ENCODE measurements around the gene AGFG1. TPM values are rescaled to one million over a fixed set of nuclear protein-coding genes. Genes with fewer than 3 reads are reported as not detected.

The AGFG1 gene
- total RNA-seq, 1 donor from 2014 or later, result 25.5 TPM

GRCh38 chr2:227466887-227467600, 4.9 kb upstream of the AGFG1 start:
- H3K27ac ChIP-seq, result peak overlapping the region; percentile 78 to 84

DNA sequence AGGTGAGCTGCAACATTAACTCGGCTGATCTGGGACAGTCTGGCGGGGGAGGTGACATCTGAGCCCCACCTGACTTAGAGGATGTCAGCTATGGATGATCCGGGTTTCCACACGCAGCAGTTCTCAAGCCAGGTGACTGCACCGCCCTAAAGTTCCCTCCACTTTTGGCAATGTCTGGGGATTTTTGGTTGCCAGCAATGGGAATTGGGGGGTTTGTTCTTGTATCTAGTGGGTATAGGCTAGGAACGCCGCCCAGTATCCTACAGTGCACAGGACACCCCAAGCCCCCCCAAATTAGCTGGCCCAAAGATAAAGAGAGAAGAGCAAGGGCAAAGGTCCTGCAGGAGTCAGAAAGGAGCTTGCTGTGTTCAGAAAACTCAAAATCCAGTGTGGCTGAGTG, 544 bp upstream of the AGFG1 start:
- TF ChIP-seq CTCF (IDR thresholded peaks at IDR 0.05), result no peak
- no peak overlapping the region for H3K4me3 ChIP-seq
- H3K27ac ChIP-seq, result peak overlapping the region in 1 of 2 donors; percentile 92
- intact Hi-C loops (cut with DNase I), result loop anchor here (5.0 to 10.0 kb wide), 2 partner anchors 46 to 403 kb away; partner anchors contain the start of gene DAW1
- peaks cover 0 to 3% of the 10 kb centered on the region in 2 donors for H3K36me3 ChIP-seq
- H3K4me1 ChIP-seq, result peaks cover 3 to 27% of the 10 kb centered on the region in 2 donors
- H3K9me3 ChIP-seq, result no peaks in the 10 kb centered on the region
- DNase-seq (ENCODE audit: low spot score in 2 of 2), result no peak
- H3K27me3 ChIP-seq, result no peaks in the 10 kb centered on the region

More at GRCh38 chr2:227466887-227467600, 4.9 kb upstream of the AGFG1 start:
- TF ChIP-seq CTCF (IDR thresholded peaks at IDR 0.05), result no peak
- no peaks in the 10 kb centered on the region for H3K27me3 ChIP-seq
- peaks cover 3 to 12% of the 10 kb centered on the region in 2 donors for H3K4me1 ChIP-seq
- no peak overlapping the region for H3K4me3 ChIP-seq
- intact Hi-C loops (cut with DNase I), result no loop called here
- H3K9me3 ChIP-seq, result no peaks in the 10 kb centered on the region
- no peak for DNase-seq (ENCODE audit: low spot score in 2 of 2)
- H3K36me3 ChIP-seq, result no peaks in the 10 kb centered on the region

DNA sequence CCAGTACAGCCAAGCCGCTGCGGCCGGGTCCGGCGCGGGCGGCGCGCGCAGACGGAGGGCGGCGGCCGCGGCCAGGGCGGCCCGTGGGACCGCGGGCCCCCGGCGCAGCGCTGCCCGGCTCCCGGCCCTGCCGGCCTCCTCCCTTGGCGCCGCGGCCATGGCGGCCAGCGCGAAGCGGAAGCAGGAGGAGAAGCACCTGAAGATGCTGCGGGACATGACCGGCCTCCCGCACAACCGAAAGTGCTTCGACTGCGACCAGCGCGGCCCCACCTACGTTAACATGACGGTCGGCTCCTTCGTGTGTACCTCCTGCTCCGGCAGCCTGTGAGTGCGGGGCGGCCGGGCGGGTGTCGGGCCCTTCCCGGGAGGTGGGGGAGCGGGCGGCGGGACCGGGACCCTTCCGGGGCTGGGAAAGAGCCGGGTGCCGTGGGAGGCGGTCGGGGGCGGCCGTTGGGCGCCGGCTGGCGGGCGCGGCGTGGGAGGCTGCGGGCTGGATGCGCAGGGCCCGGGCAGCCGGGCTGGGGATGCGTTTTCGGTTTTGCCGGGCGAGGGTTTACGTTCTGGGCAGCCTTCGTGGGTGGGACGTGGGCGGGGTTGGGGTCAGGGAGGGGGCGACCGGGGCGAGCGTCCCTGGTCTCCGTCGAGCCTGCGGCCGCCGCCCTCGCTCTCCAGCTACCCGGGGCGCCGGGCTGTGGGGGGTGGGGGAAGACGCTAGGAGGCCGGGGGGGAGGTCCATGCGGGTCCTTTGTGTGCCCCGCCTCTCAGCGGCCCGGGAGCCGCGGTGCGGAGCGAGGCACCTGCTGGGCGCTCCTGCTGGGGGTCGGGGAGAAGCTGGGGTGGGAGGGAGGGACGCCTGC, 537 bp downstream of the AGFG1 start:
- intact Hi-C loops (cut with DNase I), result loop anchor here (1.0 to 10.0 kb wide), 4 partner anchors 45 to 402 kb away; partner anchors contain the start of gene DAW1
- peak in 1 of 2 donors; percentile 67 for DNase-seq (ENCODE audit: low spot score in 2 of 2)
- Histone ChIP-seq H3K4me3 (peak overlapping the region; percentile 95 to 97), H3K27me3 (no peaks in the 10 kb centered on the region), H3K27ac (peak overlapping the region; percentile 92 to 97), H3K9me3 (no peaks in the 10 kb centered on the region), H3K36me3 (peaks cover 0 to 3% of the 10 kb centered on the region in 2 donors), H3K4me1 (peaks cover 0 to 23% of the 10 kb centered on the region in 2 donors)
- TF ChIP-seq CTCF (IDR thresholded peaks at IDR 0.05), result no peak

DNA sequence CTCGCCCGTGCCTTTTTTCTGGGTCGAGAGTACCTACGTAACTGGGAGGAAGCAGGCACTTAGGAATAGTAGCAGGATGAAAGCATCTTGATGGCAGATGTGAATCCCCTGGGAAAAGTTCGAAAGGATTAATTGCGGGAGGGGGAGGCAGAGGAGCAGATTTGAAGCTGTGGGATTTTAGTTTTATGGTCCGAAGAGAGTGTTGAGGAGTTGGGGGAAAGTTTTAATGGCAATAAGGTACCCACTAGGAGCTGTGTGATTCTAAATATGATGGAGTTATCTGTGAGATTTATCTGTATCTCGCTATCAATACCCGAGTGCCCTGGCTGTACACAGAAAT, 1.1 kb downstream of the AGFG1 start:
- peak overlapping the region; percentile 92 to 97 for H3K27ac ChIP-seq
- intact Hi-C loops (cut with DNase I), result loop anchor here (2.0 to 10.0 kb wide), 3 partner anchors 44 to 402 kb away; partner anchors contain the start of gene DAW1

More for the DNA sequence above, 1.1 kb downstream of the AGFG1 start:
- no peak for DNase-seq (ENCODE audit: low spot score in 2 of 2)
- TF ChIP-seq CTCF (IDR thresholded peaks at IDR 0.05), result no peak
- H3K4me1 ChIP-seq, result peaks cover 0 to 23% of the 10 kb centered on the region in 2 donors
- H3K9me3 ChIP-seq, result no peaks in the 10 kb centered on the region
- H3K4me3 ChIP-seq, result peak overlapping the region; percentile 95 to 97
- H3K36me3 ChIP-seq, result peaks cover 0 to 3% of the 10 kb centered on the region in 2 donors
- H3K27me3 ChIP-seq, result no peaks in the 10 kb centered on the region

Data from ascending aorta (tissue), 2 donors.